Left forelimb (tissue), 1 donor: Measurements from ENCODE around the gene NAIF1.
"Not testable (repeated sequence)": the region's sequence is repeated elsewhere in the genome, so short reads cannot be mapped to it uniquely, and the experiment has no call there.

Experiments used
- DNase-seq: peaks from one replicate; pipeline ENCODE4 v3.0.0-alpha.2; 2018; ENCODE audit warnings: low spot score

NAIF1 gene

GRCh38 chr9:128084746-128085145 lies 17.6 kb upstream of the NAIF1 start:
- DNase-seq: no peak

GRCh38 chr9:128082151-128082550 lies 15.0 kb upstream of the NAIF1 start:
- DNase-seq: no peak

- DNase-seq: no peak
These were observed 13.9 kb upstream of the NAIF1 start for GRCh38 chr9:128081056-128081455.

GRCh38 chr9:128080206-128080605 lies 13.1 kb upstream of the NAIF1 start:
- no peak for DNase-seq

DNA sequence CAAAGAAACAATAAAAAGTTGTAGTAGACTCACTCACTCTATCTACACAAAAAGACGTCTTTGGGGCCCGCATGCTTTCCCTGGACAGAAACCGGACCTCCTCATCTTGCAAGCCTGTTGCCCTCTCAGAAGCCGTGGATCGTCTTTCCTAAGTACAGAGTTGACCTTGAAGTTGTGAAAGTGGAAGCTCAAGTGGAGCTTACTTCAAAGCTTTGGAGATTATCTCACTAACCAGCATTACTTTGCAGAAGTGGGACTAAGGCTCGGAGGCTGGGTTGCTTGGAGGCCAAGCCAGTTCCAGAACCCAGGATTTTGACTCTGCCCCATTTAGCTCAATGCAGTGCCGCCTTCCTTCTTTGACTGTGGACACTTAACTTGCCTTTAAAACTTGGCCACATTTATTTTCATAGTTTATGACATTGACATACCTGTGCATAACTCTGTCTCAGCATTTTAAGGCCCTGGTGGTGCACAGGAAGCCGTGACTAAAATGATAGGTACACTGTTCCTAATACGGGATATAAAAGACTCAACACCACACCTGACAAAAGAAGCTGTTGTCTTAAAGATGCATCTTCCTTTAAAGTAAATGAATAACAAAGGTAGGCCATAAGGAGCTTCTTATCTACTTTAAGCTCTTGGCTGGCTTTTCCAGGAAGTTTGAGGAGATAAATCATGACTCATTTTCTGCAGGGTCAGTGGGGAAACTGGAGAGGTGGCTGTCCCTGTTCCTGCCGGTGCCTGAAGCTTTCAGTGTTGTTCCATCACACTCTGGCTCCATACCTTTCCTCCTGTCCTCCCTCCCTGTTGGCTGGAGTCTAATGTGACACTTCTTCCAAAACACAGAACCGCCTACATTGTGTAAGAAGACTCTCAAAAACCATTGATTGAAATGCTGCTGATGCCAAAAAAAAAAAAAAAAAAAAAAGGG lies 11.6 kb upstream of the NAIF1 start:
- DNase-seq: no peak

GRCh38 chr9:128077847-128078503 lies 10.9 kb upstream of the NAIF1 start:
- no peak for DNase-seq

DNA sequence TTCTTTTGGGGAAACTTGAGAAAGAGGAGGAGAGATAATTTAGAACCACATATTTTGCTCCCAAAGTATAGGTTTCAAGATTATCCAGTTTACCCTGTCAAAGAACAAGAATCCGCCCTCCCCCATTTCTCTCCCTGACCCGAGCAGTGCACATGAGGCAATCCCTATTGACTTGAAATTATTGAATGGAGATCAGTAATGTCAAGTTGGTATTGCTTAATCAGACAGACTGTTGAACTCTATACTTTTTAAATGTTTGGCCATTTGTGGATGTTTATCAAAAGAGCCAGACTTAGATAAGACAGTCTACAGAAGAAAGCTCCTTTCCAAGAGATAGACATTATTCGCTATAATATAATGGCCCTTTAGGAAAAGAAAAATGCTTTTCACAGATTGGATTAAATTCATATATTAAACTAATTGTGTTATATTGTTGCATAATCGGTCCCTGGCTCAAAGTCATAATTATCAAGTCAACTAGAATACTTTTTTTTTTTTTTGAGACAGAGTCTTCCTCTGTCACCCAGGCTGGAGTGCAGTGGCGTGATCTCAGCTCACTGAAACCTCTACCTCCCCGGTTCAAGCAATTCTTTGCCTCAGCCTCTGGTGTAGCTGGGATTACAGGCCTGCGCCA lies 6.2 kb upstream of the NAIF1 start:
- no peak for DNase-seq

DNA sequence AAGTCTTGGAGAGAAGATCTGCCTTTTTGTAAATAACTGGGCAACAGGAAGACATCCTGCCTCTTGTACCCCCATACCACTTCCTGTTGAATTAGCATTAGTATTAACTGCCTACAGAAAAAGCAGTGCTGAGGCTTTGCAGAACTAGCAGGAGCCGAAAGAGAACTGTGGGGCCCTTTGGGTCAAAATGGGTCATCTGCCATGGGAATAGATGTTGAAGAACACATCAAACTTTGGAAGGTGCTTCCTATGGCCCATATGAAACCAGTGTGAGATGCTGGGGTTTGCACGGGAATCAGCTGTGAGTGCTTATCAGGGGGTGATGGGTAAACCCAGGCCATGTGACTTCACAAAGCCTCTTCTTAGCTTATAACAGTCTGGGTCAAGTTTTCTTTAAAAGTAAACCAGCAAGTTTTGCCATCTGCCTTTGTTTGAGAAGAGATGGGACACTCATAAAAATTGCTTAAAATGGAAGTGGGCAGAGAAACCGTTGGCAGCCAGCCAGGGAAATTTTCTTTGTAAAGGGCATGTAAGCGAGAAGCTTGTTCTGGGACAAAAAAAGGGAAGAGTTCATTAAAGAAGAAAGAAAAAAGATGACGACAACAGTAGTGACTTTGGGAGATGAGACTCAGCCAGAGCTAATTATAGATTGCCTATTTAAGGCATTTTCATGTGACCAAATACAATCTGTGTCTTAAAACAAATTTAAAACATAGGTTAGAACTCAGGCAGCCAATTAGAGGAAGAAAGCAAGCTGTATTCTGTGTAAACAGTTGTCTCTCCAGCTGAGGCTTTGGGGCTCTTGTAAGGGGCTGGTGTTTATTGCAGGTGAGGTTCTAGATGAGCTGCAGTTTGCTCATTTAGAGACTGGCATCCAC lies 5.3 kb upstream of the NAIF1 start:
- DNase-seq: no peak

- not testable (repeated sequence) for DNase-seq
These were observed 4.4 kb upstream of the NAIF1 start for GRCh38 chr9:128071475-128071874.

DNA sequence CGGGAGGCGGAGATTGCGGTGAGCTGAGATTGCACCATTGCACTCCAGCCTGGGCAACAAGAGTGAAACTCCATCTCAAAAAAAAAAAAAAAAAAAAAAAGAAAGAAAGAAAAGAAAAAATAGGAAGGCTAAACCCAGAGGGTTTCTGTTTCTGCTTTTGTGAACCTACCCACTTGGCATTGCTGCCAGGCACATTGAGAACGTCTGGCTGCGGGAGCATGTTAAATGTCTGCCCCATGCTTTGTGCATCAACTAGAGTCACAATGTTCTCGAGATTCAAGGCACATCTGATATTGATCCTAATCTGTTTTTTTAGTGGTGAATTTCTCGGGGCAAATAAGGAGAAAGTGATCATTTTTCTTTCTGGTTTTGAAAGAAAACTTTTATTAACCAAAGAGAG lies 3.8 kb upstream of the NAIF1 start:
- no peak for DNase-seq

- peak; percentile 70 for DNase-seq
These were observed 1.5 kb upstream of the NAIF1 start for GRCh38 chr9:128068386-128069205.

DNA sequence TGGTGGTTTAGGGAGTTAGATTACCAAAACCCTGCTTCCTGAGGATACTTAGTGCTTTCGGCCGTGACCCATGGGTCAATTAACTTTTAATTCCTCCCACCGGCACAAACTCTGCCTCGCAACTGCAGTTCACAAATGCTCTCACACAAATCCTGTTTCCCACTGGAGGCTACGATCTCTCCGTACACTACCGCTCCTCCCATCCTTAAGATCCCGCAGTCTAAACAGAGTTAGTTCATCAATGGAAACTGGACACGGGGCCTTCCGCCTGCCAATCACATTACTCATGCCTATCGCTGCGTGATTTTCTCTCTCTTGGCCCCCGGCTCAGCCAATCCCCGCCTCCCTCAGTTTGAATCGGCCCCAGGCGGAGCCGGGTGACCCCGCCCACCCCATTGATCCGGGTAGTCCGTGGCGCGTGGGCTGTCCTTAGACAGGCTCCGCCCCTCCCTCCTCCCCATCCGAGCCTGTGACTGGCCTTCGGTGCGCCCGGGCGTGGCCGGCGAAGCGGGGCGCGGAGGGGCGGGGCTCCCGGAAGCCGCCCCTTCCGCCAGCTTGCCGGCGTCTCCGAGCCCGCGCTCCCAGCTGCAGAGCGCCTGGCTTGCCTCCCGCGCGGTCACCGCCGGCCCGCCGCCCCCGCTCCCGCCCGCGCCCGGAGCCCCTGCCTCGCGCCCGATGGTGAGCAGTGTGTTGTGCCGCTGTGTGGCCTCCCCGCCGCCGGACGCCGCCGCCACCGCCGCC lies 695 bp upstream of the NAIF1 start, which contains the start of gene SLC25A25:
SLC25A25 (plus strand) TSS at position 588 of the 741 bp plus-strand sequence; CDS start at position 676, 88 bp downstream.
- peak; percentile 100 for DNase-seq

- no peak for DNase-seq
These were observed 1.0 kb downstream of the NAIF1 start for GRCh38 chr9:128065907-128066712.

DNA sequence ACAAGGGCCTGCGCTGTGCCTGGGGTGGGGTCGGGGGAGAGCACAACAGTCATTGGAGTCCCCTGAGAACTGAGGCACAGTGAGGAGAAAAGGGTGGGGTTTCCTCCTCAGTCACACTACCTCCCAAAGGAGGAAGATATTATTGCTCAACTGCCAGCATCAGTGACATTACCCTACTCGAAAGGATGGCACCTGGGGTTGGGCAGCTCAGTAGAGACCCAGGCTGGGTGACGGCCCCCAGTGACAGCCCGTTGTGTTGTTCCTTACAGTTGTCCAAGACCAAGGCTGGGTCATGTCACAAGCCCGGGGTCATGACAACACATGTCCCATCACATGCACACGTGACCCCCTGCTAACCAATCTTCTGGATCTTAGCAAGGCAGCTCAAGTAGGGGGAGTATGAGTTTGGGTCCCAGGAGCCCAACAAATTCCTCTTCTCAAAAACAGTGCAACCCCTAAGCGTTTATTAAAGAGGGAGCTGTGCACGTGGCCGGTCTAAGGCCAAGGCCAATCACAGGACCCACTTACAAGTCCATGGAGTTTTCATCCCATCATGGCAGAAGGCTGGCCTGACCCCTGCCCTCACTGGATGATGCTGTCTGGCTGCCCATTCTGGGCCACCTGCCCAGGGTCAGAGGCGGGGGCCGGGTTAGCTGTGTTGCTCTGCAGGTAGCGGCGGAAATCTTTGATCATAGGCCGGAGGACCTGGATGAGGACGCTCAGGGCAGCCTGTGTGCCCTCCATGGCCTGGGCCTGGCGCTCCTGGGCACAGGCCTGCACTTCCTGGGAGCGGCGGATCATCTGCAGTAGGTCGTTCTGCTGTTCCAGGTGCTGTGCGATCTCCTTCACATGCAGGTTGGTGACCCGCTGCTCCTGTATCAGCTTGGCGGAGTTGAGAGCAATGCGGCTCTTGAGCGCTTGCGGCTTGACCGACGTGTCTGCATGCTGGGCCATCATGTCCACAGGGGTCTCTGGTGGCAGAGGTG lies 4.0 kb downstream of the NAIF1 start:
- DNase-seq: no peak

DNA sequence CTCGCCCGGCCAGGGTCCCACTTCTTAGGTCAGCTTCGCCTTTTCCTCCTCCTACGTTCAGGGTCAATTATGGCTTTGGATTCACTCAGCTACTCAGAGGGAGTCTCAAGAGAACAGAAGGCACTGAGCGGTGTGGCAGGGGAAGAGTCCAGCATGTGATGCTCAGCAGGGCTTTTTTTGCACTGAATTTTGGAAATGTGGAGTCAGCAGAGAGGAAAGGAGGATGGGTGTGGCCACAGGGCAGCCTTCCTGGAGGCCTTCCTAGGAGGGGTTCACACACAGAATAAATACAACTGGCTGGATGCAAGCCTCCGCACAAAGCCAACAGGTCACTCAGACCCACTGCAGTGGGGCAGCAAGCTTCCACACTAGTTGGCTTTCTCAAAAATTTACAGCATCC lies 4.8 kb downstream of the NAIF1 start:
- no peak for DNase-seq

DNA sequence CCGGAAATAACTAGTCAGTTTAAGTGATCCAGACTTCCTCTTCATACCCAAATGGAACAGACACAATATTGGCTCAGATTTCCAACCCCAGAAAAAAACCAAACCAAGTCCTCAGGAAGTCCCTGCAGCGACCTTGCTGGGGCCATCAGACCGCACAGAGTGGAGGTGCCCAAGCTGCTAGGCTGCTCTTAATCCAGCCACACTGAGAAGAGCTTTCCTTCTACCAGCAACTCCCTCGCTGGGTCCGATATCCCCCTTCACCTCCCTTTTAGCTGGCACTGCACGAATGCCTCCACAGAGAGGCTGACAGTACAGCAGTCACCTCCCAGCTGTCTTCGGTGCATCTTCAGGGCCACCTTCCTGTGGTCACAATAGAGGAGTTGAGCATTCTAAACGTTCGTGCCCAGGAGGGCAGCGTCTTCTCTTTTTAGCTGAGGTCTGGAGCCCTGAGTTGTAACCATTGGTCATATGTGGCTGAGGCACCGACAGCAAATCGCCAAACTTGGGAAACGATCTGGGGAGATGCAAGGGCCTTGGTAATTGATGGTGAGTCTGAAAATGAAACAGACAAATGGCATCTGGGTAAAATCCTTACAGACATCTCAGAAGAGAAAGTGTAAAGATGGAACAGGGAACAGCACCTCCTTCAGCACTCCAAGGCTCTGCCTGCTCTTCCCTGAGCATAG lies 5.7 kb downstream of the NAIF1 start:
- no peak for DNase-seq

- DNase-seq: no peak
These were observed 7.6 kb downstream of the NAIF1 start for GRCh38 chr9:128059365-128059983.
